GM19452 (cell line): ENCODE measurements around the gene CLDN12.

Source experiments
- ATAC-seq: cut with Tn5 transposase; IDR thresholded peaks from one replicate; pipeline ENCODE4 v1.9.1; 2021; ENCODE audit not compliant: unreplicated experiment

The CLDN12 gene

GRCh38 chr7:90403174-90404113 lies at the start of gene CLDN12:
CLDN12 (plus strand) TSS chr7:90403461; CDS start chr7:90412677, 9,216 bp downstream.
- peak; percentile 97 for ATAC-seq

DNA sequence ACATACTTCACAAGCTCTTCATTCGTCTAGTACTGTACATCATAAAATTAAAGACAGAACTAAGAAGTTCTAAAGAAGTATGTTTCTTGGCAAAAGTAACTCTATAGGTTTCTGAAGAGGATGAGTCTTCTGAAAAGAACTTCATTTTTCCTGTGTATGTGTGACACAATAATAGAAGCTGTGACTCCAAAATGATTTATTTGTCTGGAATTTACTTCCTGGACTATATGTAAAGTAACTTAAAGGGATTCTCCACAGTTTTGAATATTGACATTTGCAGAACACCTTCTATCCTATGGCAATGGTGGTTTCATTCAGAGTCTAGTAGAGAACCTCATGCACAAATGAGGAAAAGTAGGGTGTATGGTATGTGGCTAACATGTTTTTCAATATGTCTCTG lies 19.8 kb upstream of the CLDN12 start:
- no peak for ATAC-seq

- no peak for ATAC-seq
Observed at GRCh38 chr7:90383861-90384260, 19.4 kb upstream of the CLDN12 start.

- no peak for ATAC-seq
Observed at GRCh38 chr7:90384433-90384832, 18.8 kb upstream of the CLDN12 start.

DNA sequence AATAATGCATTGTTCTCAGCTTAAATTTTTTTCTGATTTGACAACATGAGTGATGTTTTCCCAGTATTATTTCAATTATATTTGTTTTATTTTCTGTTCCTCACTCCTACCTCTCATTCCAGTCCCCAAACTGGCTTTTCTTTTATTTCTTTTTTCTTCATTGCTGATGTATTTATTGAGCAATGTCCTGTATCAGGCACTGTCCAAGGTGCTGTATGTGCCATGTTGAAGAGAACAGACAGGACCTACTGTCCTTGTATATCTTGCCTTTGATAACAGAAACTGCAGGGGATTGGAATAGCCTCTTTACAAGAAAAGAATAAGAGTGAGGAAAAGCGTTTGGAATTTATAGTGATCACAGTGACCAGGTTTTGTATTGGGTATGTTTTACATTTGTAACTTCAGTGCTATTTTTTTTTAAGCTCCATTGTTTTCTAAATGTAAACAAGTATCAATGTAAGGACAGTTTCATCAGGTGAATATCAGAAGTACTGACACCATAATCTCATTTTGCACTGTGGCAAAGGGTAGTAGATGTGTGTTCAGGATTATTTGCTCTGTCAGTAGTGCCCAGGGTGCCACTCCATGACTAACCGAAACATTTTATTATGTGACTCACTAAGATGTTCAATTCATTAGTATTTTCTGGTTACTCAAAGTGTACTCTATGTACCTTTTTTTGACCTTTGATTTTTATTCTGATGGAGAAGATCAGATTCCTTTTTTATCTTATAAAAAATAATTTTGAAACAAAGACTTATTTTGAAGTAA lies 15.6 kb upstream of the CLDN12 start:
- ATAC-seq, result no peak

- no peak for ATAC-seq
Observed at GRCh38 chr7:90390926-90391325, 12.3 kb upstream of the CLDN12 start.

- ATAC-seq, result no peak
Observed at GRCh38 chr7:90391488-90391887, 11.8 kb upstream of the CLDN12 start.

GRCh38 chr7:90396420-90396819 lies 6.8 kb upstream of the CLDN12 start:
- no peak for ATAC-seq

- ATAC-seq, result no peak
Observed at GRCh38 chr7:90401989-90402388, 1.3 kb upstream of the CLDN12 start.

DNA sequence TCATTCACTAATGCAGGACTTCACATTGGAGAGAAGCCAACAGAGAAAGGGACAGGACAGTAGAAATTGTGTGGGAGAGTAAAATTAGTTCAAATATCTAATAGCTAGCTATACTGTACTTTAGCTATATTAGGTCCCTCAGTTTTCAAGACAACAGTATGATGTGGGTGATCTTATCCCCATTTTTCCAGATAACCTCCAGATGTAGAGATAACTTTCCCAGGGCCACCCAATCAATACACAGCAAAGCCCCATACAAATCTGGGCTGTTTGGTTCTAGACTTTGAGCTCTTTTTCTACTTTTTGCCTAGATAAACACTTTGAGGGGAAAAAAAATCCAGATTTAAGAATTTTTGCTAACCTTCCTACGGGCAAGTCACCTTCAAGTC lies 482 bp upstream of the CLDN12 start:
- no peak for ATAC-seq

DNA sequence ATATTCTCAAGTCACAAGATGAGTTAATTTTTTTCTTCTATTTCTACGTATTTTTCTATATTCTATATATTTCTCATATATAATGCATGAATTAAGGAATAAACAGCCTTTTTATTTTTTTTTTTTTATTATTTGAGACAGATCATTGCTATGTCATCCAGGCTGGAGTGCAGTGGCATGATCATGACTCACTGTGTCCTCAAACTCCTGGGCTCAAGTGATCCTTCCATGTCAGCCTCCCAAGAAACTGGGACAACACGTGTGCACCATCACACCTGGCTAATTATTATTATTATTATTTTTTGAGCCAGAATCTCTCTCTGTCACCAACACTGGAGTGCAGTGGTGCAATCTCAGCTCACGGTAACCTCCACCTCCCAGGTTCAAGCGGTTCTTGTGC lies 1.5 kb downstream of the CLDN12 start:
- no peak for ATAC-seq

- no peak for ATAC-seq
Observed at GRCh38 chr7:90407484-90407821, 4.2 kb downstream of the CLDN12 start.

DNA sequence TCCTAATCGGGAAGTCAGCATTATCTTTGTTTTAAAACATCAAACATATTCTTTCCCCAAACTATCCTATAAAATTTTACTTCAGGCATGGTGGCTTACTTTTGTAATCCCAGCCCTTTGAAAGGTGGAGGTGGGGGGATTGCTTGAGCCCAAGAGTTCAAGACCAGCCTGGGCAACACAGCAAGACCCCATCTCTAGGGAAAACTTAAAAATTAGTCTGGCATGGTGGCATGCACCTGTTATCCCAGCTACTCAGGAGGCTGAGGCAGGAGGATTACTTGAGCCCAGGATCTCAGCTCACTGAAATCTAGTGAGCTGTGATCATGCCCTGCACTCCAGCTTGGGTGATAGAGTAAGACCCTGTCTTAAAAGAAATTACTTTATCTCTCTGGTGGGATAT lies 4.9 kb downstream of the CLDN12 start:
- ATAC-seq, result no peak

DNA sequence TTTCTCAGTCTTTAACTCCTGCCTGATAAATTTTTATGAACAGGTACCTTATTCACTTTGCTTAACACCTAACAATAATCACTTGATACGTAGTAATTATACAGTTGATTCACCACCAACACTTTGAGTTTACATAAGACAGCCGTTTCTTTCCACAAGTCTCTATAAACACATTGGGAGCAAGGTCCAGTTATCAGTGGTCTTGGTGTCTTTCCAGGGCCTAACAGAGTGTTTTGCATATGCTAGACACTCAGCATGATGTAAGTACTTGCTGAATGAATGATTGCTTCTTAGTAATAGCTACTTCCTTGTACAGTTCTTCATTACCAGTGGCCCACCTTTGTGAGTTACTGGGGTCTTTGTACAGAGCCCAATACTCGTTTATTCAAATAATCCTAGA lies 6.4 kb downstream of the CLDN12 start:
- no peak for ATAC-seq

DNA sequence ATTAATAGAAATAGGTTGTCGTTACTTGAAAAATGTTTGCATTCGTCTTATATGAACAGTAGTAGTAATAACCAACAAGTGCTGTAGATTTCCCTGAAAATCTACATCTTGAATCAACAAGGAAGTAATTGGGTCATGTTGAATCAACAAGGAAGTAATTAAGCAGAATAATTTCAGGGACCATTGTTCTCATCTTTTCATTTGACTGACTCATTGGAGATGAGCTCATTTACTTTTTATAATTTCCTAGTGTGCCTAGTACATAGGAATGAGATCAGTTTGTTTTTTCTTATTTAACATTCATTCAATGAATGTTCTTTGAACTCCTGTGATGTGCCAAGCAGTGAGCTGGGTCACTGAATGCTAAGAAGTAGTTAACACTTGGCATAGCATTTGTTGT lies 8.2 kb downstream of the CLDN12 start:
- ATAC-seq, result no peak

GRCh38 chr7:90412458-90413184 lies 9.4 kb downstream of the CLDN12 start:
- no peak for ATAC-seq

DNA sequence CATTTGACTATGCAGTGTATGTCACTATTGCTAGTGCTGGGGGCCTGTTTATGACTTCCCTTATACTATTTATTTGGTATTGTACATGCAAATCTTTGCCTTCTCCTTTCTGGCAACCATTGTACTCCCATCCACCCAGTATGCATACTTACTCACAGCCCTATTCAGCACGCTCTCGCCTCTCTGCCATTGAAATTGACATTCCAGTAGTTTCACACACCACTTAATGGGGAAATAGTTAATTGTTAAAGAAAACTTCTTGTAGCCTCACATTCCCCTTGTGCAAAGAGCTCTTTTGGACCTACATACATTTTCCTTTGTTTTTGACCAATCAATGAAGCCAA lies 9.9 kb downstream of the CLDN12 start:
- ATAC-seq, result no peak

GRCh38 chr7:90421651-90422050 lies 18.4 kb downstream of the CLDN12 start:
- ATAC-seq, result no peak

- peak; percentile 88 for ATAC-seq
Observed at GRCh38 chr7:90424720-90425119, 21.5 kb downstream of the CLDN12 start.

- no peak for ATAC-seq
Observed at GRCh38 chr7:90425376-90425775, 22.1 kb downstream of the CLDN12 start.

DNA sequence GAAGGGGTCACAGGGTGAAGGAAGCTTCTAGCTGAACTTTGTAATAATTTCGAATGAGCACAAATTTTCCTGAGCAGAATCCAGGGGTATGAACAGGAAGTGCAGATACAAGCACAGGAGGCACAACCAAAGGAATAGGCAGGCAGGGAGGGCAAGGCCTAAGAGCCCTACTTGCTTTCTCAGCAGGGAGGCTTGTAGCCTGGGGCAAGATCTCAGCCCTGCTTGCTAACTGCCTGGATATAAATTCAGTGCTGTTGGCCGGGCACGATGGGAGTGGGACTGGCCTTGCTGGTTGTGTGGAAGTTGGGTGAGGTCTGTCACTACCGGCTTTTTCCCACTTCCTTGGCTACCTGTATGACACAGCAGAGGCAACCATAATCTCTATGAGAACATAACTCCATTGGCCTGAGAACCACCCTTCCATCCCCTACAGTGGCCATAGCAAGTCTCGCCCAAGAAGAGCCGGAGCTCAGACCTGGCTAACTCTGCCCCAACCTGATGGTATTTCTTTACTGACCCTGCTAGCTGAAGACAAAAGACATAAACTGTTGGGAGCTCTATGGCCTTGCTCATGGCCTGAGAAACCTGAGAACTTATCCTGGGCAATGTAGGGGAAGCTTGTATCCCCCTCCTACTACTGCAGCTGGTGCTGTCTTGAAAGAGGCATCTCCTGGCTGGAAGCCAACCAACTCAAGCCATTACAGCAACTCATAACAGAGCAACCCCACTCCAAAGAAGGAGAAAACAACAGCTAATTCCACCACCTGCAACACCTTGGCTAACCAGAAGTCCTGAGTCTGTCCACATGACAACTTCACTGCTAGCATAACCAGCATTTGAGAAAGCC lies 27.6 kb downstream of the CLDN12 start:
- no peak for ATAC-seq
